Stomach smooth muscle (tissue), 2 donors: ENCODE data around the gene TRIM21.
"Not testable (repeated sequence)": the region's sequence is repeated elsewhere in the genome, so short reads cannot be mapped to it uniquely, and the experiment has no call there.

Experiments used
- H3K27ac ChIP-seq: one replicate; pipeline ENCODE4 v1.7.0; 2013; ENCODE audit warnings: mild to moderate bottlenecking, low read length, inconsistent platforms
- H3K27me3 ChIP-seq, 2 donors: one replicate each; pipeline ENCODE4 v1.7.0; 2013; ENCODE audit warnings: low read length in 2 of 2; ENCODE audit not compliant: insufficient read depth in 2 of 2, control insufficient read depth in 1 of 2
- H3K36me3 ChIP-seq, 2 donors: one replicate each; pipeline ENCODE4 v1.7.0; 2013; ENCODE audit warnings: low read length in 2 of 2; ENCODE audit not compliant: control insufficient read depth in 2 of 2, insufficient read depth in 2 of 2
- H3K4me1 ChIP-seq: one replicate; pipeline ENCODE4 v1.7.0; 2013; ENCODE audit warnings: low read length; ENCODE audit not compliant: control insufficient read depth, insufficient read depth
- H3K4me3 ChIP-seq, 2 donors: one replicate each; pipeline ENCODE4 v1.7.0; 2013; ENCODE audit warnings: low read length in 2 of 2
- H3K9ac ChIP-seq, 2 donors: one replicate each; pipeline ENCODE4 v1.7.0; 2013; ENCODE audit warnings: low read length in 2 of 2, mild to moderate bottlenecking in 1 of 2
- H3K9me3 ChIP-seq, 2 donors: one replicate each; pipeline ENCODE4 v1.7.0; 2013; ENCODE audit warnings: low read length in 2 of 2; ENCODE audit not compliant: control insufficient read depth in 2 of 2
- donor health status: healthy.
- donor health status: Pancreatic carcinoma.

TRIM21 gene

GRCh38 chr11:4393209-4393857, at the start of gene TRIM21:
TRIM21 (minus strand) TSS chr11:4393702; CDS start chr11:4390409, 3,293 bp downstream.
- Histone ChIP-seq H3K27me3 (no peaks in the 10 kb centered on the region), H3K36me3 (peaks cover 18 to 19% of the 10 kb centered on the region in 2 donors), H3K27ac (peak within 1 kb of the TSS; percentile 53), H3K4me3 (peak within 1 kb of the TSS; percentile 95 to 98), H3K9me3 (no peaks in the 10 kb centered on the region), H3K4me1 (peaks cover 4% of the 10 kb centered on the region), H3K9ac (peak within 1 kb of the TSS; percentile 97)

GRCh38 chr11:4441515-4441914, 48.0 kb upstream of the TRIM21 start:
- Histone ChIP-seq H3K36me3 (no peaks in the 10 kb centered on the region), H3K27me3 (no peaks in the 10 kb centered on the region), H3K9ac (no peak overlapping the region), H3K9me3 (no peaks in the 10 kb centered on the region), H3K4me3 (no peak overlapping the region), H3K4me1 (no peaks in the 10 kb centered on the region), H3K27ac (no peak overlapping the region)

GRCh38 chr11:4436411-4436810, 42.9 kb upstream of the TRIM21 start:
- Histone ChIP-seq H3K27ac (no peak overlapping the region), H3K4me3 (no peak overlapping the region), H3K27me3 (no peaks in the 10 kb centered on the region), H3K36me3 (no peaks in the 10 kb centered on the region), H3K9ac (no peak overlapping the region), H3K9me3 (no peaks in the 10 kb centered on the region), H3K4me1 (no peaks in the 10 kb centered on the region)

GRCh38 chr11:4433856-4434255, 40.4 kb upstream of the TRIM21 start:
- no peak overlapping the region for H3K27ac ChIP-seq
- no peaks in the 10 kb centered on the region for H3K9me3 ChIP-seq
- no peak overlapping the region for H3K4me3 ChIP-seq
- H3K4me1 ChIP-seq = no peaks in the 10 kb centered on the region
- H3K9ac ChIP-seq = no peak overlapping the region
- no peaks in the 10 kb centered on the region for H3K27me3 ChIP-seq
- H3K36me3 ChIP-seq = no peaks in the 10 kb centered on the region

- no peaks in the 10 kb centered on the region for H3K36me3 ChIP-seq
- no peaks in the 10 kb centered on the region for H3K27me3 ChIP-seq
- H3K4me1 ChIP-seq = no peaks in the 10 kb centered on the region
- H3K9ac ChIP-seq = no peak overlapping the region
- no peak overlapping the region for H3K27ac ChIP-seq
- H3K9me3 ChIP-seq = no peaks in the 10 kb centered on the region
- H3K4me3 ChIP-seq = no peak overlapping the region
These were observed 36.5 kb upstream of the TRIM21 start for GRCh38 chr11:4430051-4430450.

- Histone ChIP-seq H3K27ac (no peak overlapping the region), H3K4me1 (no peaks in the 10 kb centered on the region), H3K36me3 (no peaks in the 10 kb centered on the region), H3K9me3 (no peaks in the 10 kb centered on the region), H3K9ac (no peak overlapping the region), H3K27me3 (no peaks in the 10 kb centered on the region), H3K4me3 (no peak overlapping the region)
These were observed 24.9 kb upstream of the TRIM21 start for GRCh38 chr11:4418403-4418802.

- Histone ChIP-seq H3K36me3 (no peaks in the 10 kb centered on the region), H3K4me1 (no peaks in the 10 kb centered on the region), H3K9ac (no peak overlapping the region), H3K27ac (no peak overlapping the region), H3K9me3 (no peaks in the 10 kb centered on the region), H3K27me3 (no peaks in the 10 kb centered on the region), H3K4me3 (no peak overlapping the region)
These were observed 23.3 kb upstream of the TRIM21 start for GRCh38 chr11:4416816-4417215.

- Histone ChIP-seq H3K4me1 (no peaks in the 10 kb centered on the region), H3K27ac (no peak overlapping the region), H3K9ac (no peak overlapping the region), H3K4me3 (no peak overlapping the region), H3K27me3 (no peaks in the 10 kb centered on the region), H3K36me3 (no peaks in the 10 kb centered on the region), H3K9me3 (no peaks in the 10 kb centered on the region)
These were observed 22.8 kb upstream of the TRIM21 start for GRCh38 chr11:4416306-4416705.

- not testable (repeated sequence) for H3K27me3 ChIP-seq, H3K9me3 ChIP-seq, H3K27ac ChIP-seq, H3K36me3 ChIP-seq, H3K4me3 ChIP-seq, H3K4me1 ChIP-seq, H3K9ac ChIP-seq
These were observed 12.7 kb upstream of the TRIM21 start for GRCh38 chr11:4406206-4406605.

GRCh38 chr11:4393858-4394223, 339 bp upstream of the TRIM21 start:
- Histone ChIP-seq H3K4me3 (peak overlapping the region; percentile 95 to 98), H3K4me1 (peaks cover 4% of the 10 kb centered on the region), H3K9me3 (no peaks in the 10 kb centered on the region), H3K9ac (peak overlapping the region; percentile 13 to 97), H3K27ac (no peak overlapping the region), H3K27me3 (no peaks in the 10 kb centered on the region), H3K36me3 (peaks cover 13 to 14% of the 10 kb centered on the region in 2 donors)

- Histone ChIP-seq H3K36me3 (peaks cover 43 to 52% of the 10 kb centered on the region in 2 donors), H3K9me3 (no peaks in the 10 kb centered on the region), H3K9ac (no peak overlapping the region), H3K4me3 (no peak overlapping the region), H3K27me3 (no peaks in the 10 kb centered on the region), H3K4me1 (peaks cover 4% of the 10 kb centered on the region), H3K27ac (no peak overlapping the region)
These were observed 5.3 kb downstream of the TRIM21 start for GRCh38 chr11:4388221-4388620.
